ENCODE measurements around the gene XPC. TPM values are rescaled to one million over a fixed set of nuclear protein-coding genes. Genes with fewer than 3 reads are reported as not detected.

Gene XPC
- total RNA-seq, 1 donor from 2014 or later = 37.6 TPM

- intact Hi-C loops (cut with micrococcal nuclease) = loop anchor here (10.0 kb wide), 1 partner anchor 260 kb away; no protein-coding TSS in a partner anchor
Observed at GRCh38 chr3:14174483-14174882, 3.9 kb downstream of the XPC start.

GRCh38 chr3:14172496-14172895 lies 5.9 kb downstream of the XPC start:
- intact Hi-C loops (cut with micrococcal nuclease) = loop anchor here (10.0 kb wide), 1 partner anchor 262 kb away; no protein-coding TSS in a partner anchor

GRCh38 chr3:14170531-14171159 lies 7.8 kb downstream of the XPC start:
- intact Hi-C loops (cut with micrococcal nuclease) = loop anchor here (10.0 kb wide), 1 partner anchor 264 kb away; no protein-coding TSS in a partner anchor

- intact Hi-C loops (cut with micrococcal nuclease) = loop anchor here (10.0 kb wide), 1 partner anchor 265 kb away; no protein-coding TSS in a partner anchor
Observed at GRCh38 chr3:14169871-14170270, 8.5 kb downstream of the XPC start.

GRCh38 chr3:14169435-14169834 lies 9.0 kb downstream of the XPC start:
- intact Hi-C loops (cut with micrococcal nuclease) = no loop called here

GRCh38 chr3:14166877-14167603 lies 11.4 kb downstream of the XPC start:
- intact Hi-C loops (cut with micrococcal nuclease) = no loop called here

- intact Hi-C loops (cut with micrococcal nuclease) = no loop called here
Observed at GRCh38 chr3:14162178-14162577, 16.2 kb downstream of the XPC start.

- intact Hi-C loops (cut with micrococcal nuclease) = no loop called here
Observed at GRCh38 chr3:14161282-14161681, 17.1 kb downstream of the XPC start.

- intact Hi-C loops (cut with micrococcal nuclease) = no loop called here
Observed at GRCh38 chr3:14159426-14159825, 19.0 kb downstream of the XPC start.

GRCh38 chr3:14158370-14158769 lies 20.0 kb downstream of the XPC start:
- intact Hi-C loops (cut with micrococcal nuclease) = no loop called here

- intact Hi-C loops (cut with micrococcal nuclease) = no loop called here
Observed at GRCh38 chr3:14157951-14158350, 20.4 kb downstream of the XPC start.

GRCh38 chr3:14156843-14157561 lies 21.4 kb downstream of the XPC start:
- intact Hi-C loops (cut with micrococcal nuclease) = no loop called here

- intact Hi-C loops (cut with micrococcal nuclease) = no loop called here
Observed at GRCh38 chr3:14156201-14156600, 22.2 kb downstream of the XPC start.

GRCh38 chr3:14154895-14155440 lies 23.4 kb downstream of the XPC start:
- intact Hi-C loops (cut with micrococcal nuclease) = no loop called here

GRCh38 chr3:14154276-14154675 lies 24.1 kb downstream of the XPC start:
- intact Hi-C loops (cut with micrococcal nuclease) = no loop called here

GRCh38 chr3:14153663-14154062 lies 24.7 kb downstream of the XPC start:
- intact Hi-C loops (cut with micrococcal nuclease) = no loop called here

GRCh38 chr3:14152963-14153355 lies 25.4 kb downstream of the XPC start:
- intact Hi-C loops (cut with micrococcal nuclease) = no loop called here

- intact Hi-C loops (cut with micrococcal nuclease) = no loop called here
Observed at GRCh38 chr3:14152233-14152962, 26.0 kb downstream of the XPC start.

GRCh38 chr3:14151471-14152083 lies 26.8 kb downstream of the XPC start:
- intact Hi-C loops (cut with micrococcal nuclease) = no loop called here

- intact Hi-C loops (cut with micrococcal nuclease) = no loop called here
Observed at GRCh38 chr3:14150491-14151230, 27.7 kb downstream of the XPC start.
